T-helper 2 cell treated with Interferon-gamma antibody and Interleukin-4, amounts not matched to agents 5 μg/mL and 100 μg/mL, for 36 hours (primary cell): ENCODE measurements around the gene CHST15.

Experiments used
- DNase-seq: peaks from one replicate; pipeline ENCODE4 v3.0.0; 2021; ENCODE audit warnings: low spot score
- H3K27ac Mint-ChIP-seq: one replicate; pipeline ENCODE4 v1.8.0; 2021; ENCODE audit warnings: mild to moderate bottlenecking, mixed read lengths
- H3K27me3 Mint-ChIP-seq: one replicate; pipeline ENCODE4 v1.8.0; 2021; ENCODE audit warnings: low read depth, mixed read lengths
- H3K36me3 Mint-ChIP-seq: one replicate; pipeline ENCODE4 v1.8.0; 2021; ENCODE audit warnings: low read depth, mixed read lengths
- H3K4me1 Mint-ChIP-seq: one replicate; pipeline ENCODE4 v1.8.0; 2021; ENCODE audit warnings: low read depth, mixed read lengths
- H3K4me3 Mint-ChIP-seq: one replicate; pipeline ENCODE4 v1.8.0; 2022; ENCODE audit warnings: mild to moderate bottlenecking, moderate library complexity, mixed read lengths
- H3K9me3 Mint-ChIP-seq: one replicate; pipeline ENCODE4 v1.8.0; 2021; ENCODE audit warnings: mixed read lengths

CHST15 gene

GRCh38 chr10:124030492-124031110 is 62.8 kb downstream of the CHST15 start:
- Mint-ChIP-seq H3K27me3 (no peaks in the 10 kb centered on the region), H3K4me3 (no peak overlapping the region), H3K36me3 (no peaks in the 10 kb centered on the region), H3K9me3 (no peaks in the 10 kb centered on the region), H3K4me1 (peaks cover 2% of the 10 kb centered on the region), H3K27ac (no peak overlapping the region)
- no peak for DNase-seq

GRCh38 chr10:124030061-124030460 is 63.3 kb downstream of the CHST15 start:
- no peaks in the 10 kb centered on the region for H3K36me3 Mint-ChIP-seq
- H3K27me3 Mint-ChIP-seq = no peaks in the 10 kb centered on the region
- H3K4me1 Mint-ChIP-seq = no peaks in the 10 kb centered on the region
- H3K9me3 Mint-ChIP-seq = no peaks in the 10 kb centered on the region
- DNase-seq = no peak
- no peak overlapping the region for H3K27ac Mint-ChIP-seq
- H3K4me3 Mint-ChIP-seq = no peak overlapping the region

GRCh38 chr10:124029559-124029958 is 63.8 kb downstream of the CHST15 start:
- H3K36me3 Mint-ChIP-seq = no peaks in the 10 kb centered on the region
- no peaks in the 10 kb centered on the region for H3K4me1 Mint-ChIP-seq
- no peak overlapping the region for H3K4me3 Mint-ChIP-seq
- no peak for DNase-seq
- H3K9me3 Mint-ChIP-seq = no peaks in the 10 kb centered on the region
- no peak overlapping the region for H3K27ac Mint-ChIP-seq
- H3K27me3 Mint-ChIP-seq = no peaks in the 10 kb centered on the region

- DNase-seq = no peak
- H3K27me3 Mint-ChIP-seq = no peaks in the 10 kb centered on the region
- H3K4me1 Mint-ChIP-seq = no peaks in the 10 kb centered on the region
- no peaks in the 10 kb centered on the region for H3K9me3 Mint-ChIP-seq
- H3K27ac Mint-ChIP-seq = no peak overlapping the region
- no peak overlapping the region for H3K4me3 Mint-ChIP-seq
- H3K36me3 Mint-ChIP-seq = no peaks in the 10 kb centered on the region
Measured at GRCh38 chr10:124028700-124029480, 64.5 kb downstream of the CHST15 start.

GRCh38 chr10:124027651-124028050 is 65.7 kb downstream of the CHST15 start:
- no peaks in the 10 kb centered on the region for H3K9me3 Mint-ChIP-seq
- no peaks in the 10 kb centered on the region for H3K4me1 Mint-ChIP-seq
- no peak overlapping the region for H3K4me3 Mint-ChIP-seq
- no peak overlapping the region for H3K27ac Mint-ChIP-seq
- H3K36me3 Mint-ChIP-seq = no peaks in the 10 kb centered on the region
- no peaks in the 10 kb centered on the region for H3K27me3 Mint-ChIP-seq
- DNase-seq = no peak

GRCh38 chr10:124027031-124027611 is 66.3 kb downstream of the CHST15 start:
- Mint-ChIP-seq H3K27me3 (no peaks in the 10 kb centered on the region), H3K36me3 (no peaks in the 10 kb centered on the region), H3K4me3 (no peak overlapping the region), H3K4me1 (no peaks in the 10 kb centered on the region), H3K9me3 (no peaks in the 10 kb centered on the region), H3K27ac (no peak overlapping the region)
- no peak for DNase-seq

- no peak for DNase-seq
- Mint-ChIP-seq H3K36me3 (no peaks in the 10 kb centered on the region), H3K4me3 (no peak overlapping the region), H3K27ac (no peak overlapping the region), H3K4me1 (no peaks in the 10 kb centered on the region), H3K27me3 (no peaks in the 10 kb centered on the region), H3K9me3 (no peaks in the 10 kb centered on the region)
Measured at GRCh38 chr10:124026589-124026939, 66.8 kb downstream of the CHST15 start.

GRCh38 chr10:124025660-124026588 is 67.5 kb downstream of the CHST15 start:
- H3K36me3 Mint-ChIP-seq = no peaks in the 10 kb centered on the region
- DNase-seq = no peak
- no peaks in the 10 kb centered on the region for H3K9me3 Mint-ChIP-seq
- no peaks in the 10 kb centered on the region for H3K4me1 Mint-ChIP-seq
- no peak overlapping the region for H3K4me3 Mint-ChIP-seq
- H3K27ac Mint-ChIP-seq = no peak overlapping the region
- H3K27me3 Mint-ChIP-seq = no peaks in the 10 kb centered on the region

GRCh38 chr10:124025152-124025551 is 68.2 kb downstream of the CHST15 start:
- Mint-ChIP-seq H3K4me3 (no peak overlapping the region), H3K27me3 (no peaks in the 10 kb centered on the region), H3K4me1 (no peaks in the 10 kb centered on the region), H3K36me3 (no peaks in the 10 kb centered on the region), H3K27ac (no peak overlapping the region), H3K9me3 (no peaks in the 10 kb centered on the region)
- DNase-seq = no peak

- Mint-ChIP-seq H3K4me3 (no peak overlapping the region), H3K9me3 (no peaks in the 10 kb centered on the region), H3K27me3 (no peaks in the 10 kb centered on the region), H3K36me3 (no peaks in the 10 kb centered on the region), H3K4me1 (no peaks in the 10 kb centered on the region), H3K27ac (no peak overlapping the region)
- DNase-seq = no peak
Measured at GRCh38 chr10:124022066-124022465, 71.3 kb downstream of the CHST15 start.

- no peaks in the 10 kb centered on the region for H3K27me3 Mint-ChIP-seq
- no peaks in the 10 kb centered on the region for H3K36me3 Mint-ChIP-seq
- no peak overlapping the region for H3K27ac Mint-ChIP-seq
Measured at GRCh38 chr10:124020981-124021815, 72.2 kb downstream of the CHST15 start.

GRCh38 chr10:124019886-124020797 is 73.3 kb downstream of the CHST15 start:
- H3K27me3 Mint-ChIP-seq = no peaks in the 10 kb centered on the region
- H3K4me3 Mint-ChIP-seq = no peak overlapping the region
- H3K4me1 Mint-ChIP-seq = no peaks in the 10 kb centered on the region
- no peak for DNase-seq
- H3K36me3 Mint-ChIP-seq = no peaks in the 10 kb centered on the region
- no peak overlapping the region for H3K27ac Mint-ChIP-seq
- H3K9me3 Mint-ChIP-seq = no peaks in the 10 kb centered on the region

More at GRCh38 chr10:124020981-124021815, 72.2 kb downstream of the CHST15 start:
- H3K9me3 Mint-ChIP-seq = no peaks in the 10 kb centered on the region
- no peaks in the 10 kb centered on the region for H3K4me1 Mint-ChIP-seq
- H3K4me3 Mint-ChIP-seq = no peak overlapping the region
- no peak for DNase-seq
